ENCODE results near the gene AHRR.
A peak's percentile ranks its signal among the peaks of the same experiment; 100 is the strongest.
"Not testable (repeated sequence)": the region's sequence is repeated elsewhere in the genome, so short reads cannot be mapped to it uniquely, and the experiment has no call there.

The AHRR gene

DNA sequence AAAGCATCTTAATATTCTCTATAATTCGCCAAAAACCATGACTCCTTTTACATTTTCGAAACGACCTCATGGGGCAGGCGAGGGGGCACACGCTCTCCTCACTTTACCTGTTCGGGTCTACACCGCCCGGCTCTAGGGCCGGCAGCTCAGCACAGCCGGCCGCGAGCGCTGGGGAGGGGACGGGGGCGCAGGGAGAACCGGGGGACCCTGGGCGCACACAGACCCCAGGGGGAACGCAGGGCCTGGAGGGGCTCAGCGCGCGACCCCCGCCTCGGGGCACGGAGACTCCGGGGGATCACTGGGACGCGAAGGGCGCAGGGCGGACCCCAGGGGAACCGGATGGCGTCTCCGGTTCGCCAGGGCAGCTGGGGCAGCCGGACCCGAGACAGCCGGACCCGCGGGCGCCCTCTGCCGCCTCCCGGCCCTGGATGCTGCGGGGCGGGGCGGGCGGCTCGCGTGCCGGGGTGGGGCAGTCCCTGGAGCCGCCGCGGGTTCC lies at the start of gene AHRR:
Gene AHRR, plus strand, starts transcription at position 485 of the 496 bp plus-strand sequence. CDS start 22,189 bp downstream, outside the sequence.
- peak; percentile 88 for DNase-seq (ENCODE audit: extremely low spot score)
- CTCF ChIA-PET, result interaction anchor here (0.7 to 2.2 kb wide), 11 partner anchors 11 to 571 kb away, joined by 3 to 11 read pairs (median 3); partner anchors contain the start of gene BRD9

DNA sequence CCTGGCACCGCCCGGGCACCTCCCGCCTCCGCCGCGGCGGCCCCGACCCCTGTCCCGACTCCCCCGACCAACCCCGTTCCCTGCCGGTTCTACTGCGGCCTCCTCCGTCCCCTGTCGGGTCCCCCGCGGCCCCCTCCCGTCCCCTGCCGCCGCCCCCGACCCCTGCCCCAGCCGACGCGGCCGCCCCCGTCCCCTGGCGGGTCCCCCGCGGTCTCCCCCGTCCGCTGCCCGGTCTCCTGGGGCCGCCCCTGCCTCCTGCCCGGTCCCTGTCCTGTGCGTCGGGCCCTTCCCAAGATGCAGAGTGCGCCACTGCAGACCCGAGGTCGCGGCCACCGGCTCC lies 49.7 kb upstream of the AHRR start:
- CTCF ChIA-PET, result interaction anchor here (0.9 to 1.3 kb wide), 3 partner anchors 45 to 622 kb away, joined by 3 to 5 read pairs (median 4); no protein-coding TSS in a partner anchor

More for the DNA sequence above, at the start of gene AHRR:
- POLR2A ChIA-PET, result interaction anchor here (0.7 kb wide), 1 partner anchor 57 kb away, joined by 5 read pairs; no protein-coding TSS in a partner anchor
- TF ChIP-seq, protein P1, sequence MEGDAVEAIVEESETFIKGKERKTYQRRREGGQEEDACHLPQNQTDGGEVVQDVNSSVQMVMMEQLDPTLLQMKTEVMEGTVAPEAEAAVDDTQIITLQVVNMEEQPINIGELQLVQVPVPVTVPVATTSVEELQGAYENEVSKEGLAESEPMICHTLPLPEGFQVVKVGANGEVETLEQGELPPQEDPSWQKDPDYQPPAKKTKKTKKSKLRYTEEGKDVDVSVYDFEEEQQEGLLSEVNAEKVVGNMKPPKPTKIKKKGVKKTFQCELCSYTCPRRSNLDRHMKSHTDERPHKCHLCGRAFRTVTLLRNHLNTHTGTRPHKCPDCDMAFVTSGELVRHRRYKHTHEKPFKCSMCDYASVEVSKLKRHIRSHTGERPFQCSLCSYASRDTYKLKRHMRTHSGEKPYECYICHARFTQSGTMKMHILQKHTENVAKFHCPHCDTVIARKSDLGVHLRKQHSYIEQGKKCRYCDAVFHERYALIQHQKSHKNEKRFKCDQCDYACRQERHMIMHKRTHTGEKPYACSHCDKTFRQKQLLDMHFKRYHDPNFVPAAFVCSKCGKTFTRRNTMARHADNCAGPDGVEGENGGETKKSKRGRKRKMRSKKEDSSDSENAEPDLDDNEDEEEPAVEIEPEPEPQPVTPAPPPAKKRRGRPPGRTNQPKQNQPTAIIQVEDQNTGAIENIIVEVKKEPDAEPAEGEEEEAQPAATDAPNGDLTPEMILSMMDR (IDR thresholded peaks at IDR 0.05; ENCODE audit: control extremely low read depth, extremely low read depth, low read depth, missing control alignments), result peak; percentile 59

DNA sequence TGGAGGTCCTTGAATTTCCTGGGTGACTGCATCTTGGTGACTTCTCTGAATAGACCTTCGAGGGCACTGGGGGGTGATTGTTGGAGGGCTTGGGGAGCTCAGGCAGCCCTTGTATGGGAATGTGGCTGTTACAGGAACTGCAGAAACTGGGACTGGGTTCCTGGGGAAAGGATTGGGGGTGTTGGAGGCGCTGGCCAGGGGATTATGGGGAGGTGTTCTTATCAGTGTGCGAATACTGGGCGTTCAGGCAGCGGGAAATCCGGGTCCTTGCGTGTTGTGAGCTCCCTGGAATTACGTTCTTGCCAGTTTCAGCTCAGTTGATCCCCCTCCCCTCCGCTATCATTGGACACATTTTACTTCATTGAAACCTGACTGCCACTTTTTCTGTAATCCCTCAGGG lies 48.4 kb upstream of the AHRR start:
- DNase-seq (ENCODE audit: extremely low spot score); POLR2A ChIA-PET; CTCF ChIA-PET: not testable (repeated sequence)

More for the DNA sequence above, 49.7 kb upstream of the AHRR start:
- DNase-seq (ENCODE audit: extremely low spot score), result not testable (repeated sequence)
- POLR2A ChIA-PET, result interaction anchor here (0.9 to 1.5 kb wide), 4 partner anchors 11 to 45 kb away, joined by 3 to 15 read pairs (median 8); no protein-coding TSS in a partner anchor

DNA sequence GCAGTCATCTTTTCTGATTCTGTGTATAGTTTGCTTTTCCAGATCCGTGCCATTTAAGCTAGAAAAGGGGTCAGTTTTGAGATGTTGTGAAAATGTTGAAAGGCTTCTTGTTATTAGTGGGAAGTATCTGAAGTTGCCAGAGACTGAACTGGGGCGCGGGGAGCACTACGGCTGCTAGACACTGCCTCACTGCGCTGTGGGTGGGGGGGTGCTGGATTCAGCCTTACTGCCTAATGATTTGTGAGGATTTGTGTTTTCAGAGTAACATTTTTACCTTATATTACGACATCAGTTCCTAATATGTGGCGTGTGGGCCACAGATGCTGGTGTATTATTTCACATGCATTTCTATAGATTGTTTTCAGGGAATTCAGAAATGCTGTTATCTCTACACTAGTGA lies 48.0 kb upstream of the AHRR start:
- POLR2A ChIA-PET, result interaction anchor here (1.7 kb wide), 1 partner anchor 11 kb away, joined by 4 read pairs; no protein-coding TSS in a partner anchor
- DNase-seq (ENCODE audit: extremely low spot score); CTCF ChIA-PET: not testable (repeated sequence)

DNA sequence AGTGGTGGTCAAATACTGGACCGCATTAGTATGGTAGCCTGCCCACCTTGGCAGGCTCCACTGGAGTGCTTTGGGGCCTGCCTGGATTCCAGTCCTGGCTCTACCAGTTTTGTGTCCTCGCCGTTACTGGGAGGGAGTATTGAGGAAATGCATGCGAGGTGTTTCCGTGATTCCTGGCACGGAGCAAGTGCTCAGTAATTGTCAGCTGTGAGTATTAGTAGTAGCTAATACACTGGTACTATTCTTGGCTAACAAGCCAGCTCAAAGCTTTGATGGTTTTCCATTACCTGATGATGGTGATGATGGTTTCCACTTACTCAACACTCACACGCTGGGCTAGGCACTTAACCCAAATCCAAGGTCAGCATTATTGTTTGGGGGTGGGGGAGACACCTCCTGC lies 47.2 kb upstream of the AHRR start:
- ChIA-PET CTCF (interaction anchor here (1.9 to 2.0 kb wide), 2 partner anchors 10 to 13 kb away, joined by 10 to 11 read pairs; no protein-coding TSS in a partner anchor), POLR2A (interaction anchor here (1.7 kb wide), 1 partner anchor 10 kb away, joined by 4 read pairs; no protein-coding TSS in a partner anchor)
- DNase-seq (ENCODE audit: extremely low spot score), result not testable (repeated sequence)

DNA sequence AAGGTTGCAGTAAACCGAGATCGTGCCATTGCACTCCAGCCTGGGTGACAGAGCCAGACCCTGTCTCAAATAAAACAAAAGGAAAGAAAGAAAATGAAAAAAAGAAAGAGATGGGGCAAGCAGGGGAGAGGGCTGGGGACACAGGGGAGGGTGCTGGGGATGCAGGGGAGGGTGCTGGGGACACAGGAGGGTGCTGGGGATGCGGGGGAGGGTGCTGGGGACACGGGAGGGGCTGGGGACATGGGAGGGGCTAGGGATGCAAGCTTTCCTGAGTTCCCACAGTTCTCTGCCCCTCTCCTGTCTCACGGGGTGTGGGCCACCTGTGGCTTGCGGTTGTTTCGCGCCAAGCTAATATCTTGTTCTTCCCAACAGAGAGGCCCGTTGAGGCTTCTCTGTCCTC lies 42.9 kb upstream of the AHRR start:
- CTCF ChIA-PET, result interaction anchor here (0.7 to 1.8 kb wide), 2 partner anchors 9 to 38 kb away, joined by 3 to 5 read pairs; no protein-coding TSS in a partner anchor
- no peak for DNase-seq (ENCODE audit: extremely low spot score)
- POLR2A ChIA-PET, result no interaction called here
- TF ChIP-seq, protein P1 (IDR thresholded peaks at IDR 0.05; ENCODE audit: control extremely low read depth, extremely low read depth, low read depth, missing control alignments), result no peak

DNA sequence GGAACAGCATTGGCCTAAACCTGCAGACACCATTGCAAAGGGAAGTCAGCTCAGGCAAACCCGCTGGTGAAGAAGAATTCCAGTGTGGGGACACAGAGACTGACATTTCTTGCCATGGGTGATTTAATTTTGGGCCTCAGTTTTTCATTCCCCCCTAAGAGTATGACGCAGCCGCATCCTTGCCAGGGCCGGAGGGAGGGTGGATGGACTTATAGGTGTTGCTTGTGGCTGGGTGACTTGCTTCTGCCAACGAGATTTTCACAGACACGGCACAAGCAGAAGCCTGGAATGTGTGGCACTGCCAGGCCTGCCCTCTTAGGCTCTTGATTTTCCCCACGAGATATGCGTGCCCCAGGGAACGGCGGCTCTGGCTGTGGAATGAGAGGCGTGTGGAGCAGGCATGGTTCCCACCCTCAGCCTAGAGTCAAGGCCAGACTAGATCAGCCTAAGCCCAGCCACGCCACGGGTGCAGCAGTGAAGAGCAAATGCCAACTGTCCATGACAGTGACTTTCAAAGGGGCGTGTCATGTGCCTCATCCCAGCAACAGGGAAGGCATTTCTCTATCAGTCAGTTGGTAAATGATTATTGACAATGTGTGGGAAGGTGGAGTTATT lies 42.4 kb upstream of the AHRR start:
- DNase-seq (ENCODE audit: extremely low spot score); POLR2A ChIA-PET: not testable (repeated sequence)
- CTCF ChIA-PET, result interaction anchor here (0.7 kb wide), 1 partner anchor 8 kb away, joined by 3 read pairs; no protein-coding TSS in a partner anchor

DNA sequence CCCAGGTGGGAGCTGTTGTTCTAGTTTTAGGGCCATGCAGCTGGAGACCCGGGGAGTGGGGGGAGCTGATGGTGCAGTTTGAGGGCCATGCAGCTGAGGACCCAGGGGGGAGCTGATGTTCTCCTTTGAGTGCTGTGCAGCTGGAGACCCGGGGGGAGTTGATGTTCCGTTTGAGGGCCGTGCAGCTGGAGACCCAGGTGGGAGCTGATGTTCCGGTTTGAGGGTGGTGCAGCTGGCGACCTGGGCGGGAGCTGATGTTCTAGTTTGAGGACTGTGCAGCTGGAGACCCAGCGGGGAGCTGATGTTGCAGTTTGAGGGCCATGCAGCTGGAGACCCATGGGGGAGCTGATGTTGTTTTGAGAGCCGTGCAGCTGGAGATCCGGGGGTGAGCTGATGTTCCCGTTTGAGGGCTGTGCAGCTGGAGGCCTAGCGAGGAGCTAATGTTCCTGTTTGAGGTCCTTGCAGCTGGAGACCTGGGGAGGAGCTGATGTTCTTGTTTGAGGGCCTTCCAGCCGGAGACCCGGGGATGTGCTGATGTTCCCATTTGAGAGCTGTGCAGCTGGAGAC lies 35.4 kb upstream of the AHRR start:
- ChIA-PET POLR2A (interaction anchor here (1.4 to 3.3 kb wide), 2 partner anchors 15 kb away, joined by 12 to 15 read pairs; partner anchors contain the start of gene PDCD6), CTCF (interaction anchor here (1.3 to 2.1 kb wide), 4 partner anchors 11 to 160 kb away, joined by 3 to 17 read pairs (median 6); no protein-coding TSS in a partner anchor)
- DNase-seq (ENCODE audit: extremely low spot score), result no peak
- TF ChIP-seq, protein P1 (IDR thresholded peaks at IDR 0.05; ENCODE audit: control extremely low read depth, extremely low read depth, low read depth, missing control alignments), result no peak

DNA sequence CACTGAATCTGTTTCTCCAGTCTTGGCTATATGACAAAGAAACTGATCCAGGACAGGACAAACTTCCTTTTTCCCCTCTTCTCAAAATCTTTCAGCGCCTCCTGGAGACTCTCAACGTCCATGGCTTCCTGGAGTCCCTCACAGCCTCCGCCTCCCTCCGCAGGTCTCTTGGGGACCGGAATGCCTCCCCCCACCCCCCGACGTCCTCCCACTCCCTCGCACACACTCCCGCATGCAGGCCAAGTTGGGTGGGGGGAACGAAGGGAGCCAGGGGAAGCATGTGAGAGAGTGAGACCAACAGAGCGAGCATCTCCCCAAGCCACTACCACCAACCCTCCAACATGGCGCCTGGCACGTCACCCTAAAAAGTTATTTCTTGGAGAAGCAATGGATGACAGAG lies 31.3 kb upstream of the AHRR start:
- POLR2A ChIA-PET; CTCF ChIA-PET; DNase-seq (ENCODE audit: extremely low spot score): not testable (repeated sequence)

DNA sequence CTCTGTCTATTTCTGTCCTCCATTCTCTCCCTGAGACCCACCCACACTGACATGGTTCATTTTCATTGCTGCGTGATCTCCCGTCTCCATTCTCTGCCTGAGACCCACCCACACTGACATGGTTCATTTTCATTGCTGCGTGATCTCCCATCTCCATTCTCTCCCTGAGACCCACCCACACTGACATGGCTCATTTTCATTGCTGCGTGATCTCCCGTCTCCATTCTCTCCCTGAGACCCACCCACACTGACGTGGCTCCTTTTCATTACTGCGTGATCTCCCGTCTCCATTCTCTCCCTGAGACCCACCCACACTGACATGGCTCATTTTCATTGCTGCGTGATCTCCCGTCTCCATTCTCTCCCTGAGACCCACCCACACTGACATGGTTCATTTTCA lies 30.2 kb upstream of the AHRR start:
- CTCF ChIA-PET; POLR2A ChIA-PET; DNase-seq (ENCODE audit: extremely low spot score): not testable (repeated sequence)

DNA sequence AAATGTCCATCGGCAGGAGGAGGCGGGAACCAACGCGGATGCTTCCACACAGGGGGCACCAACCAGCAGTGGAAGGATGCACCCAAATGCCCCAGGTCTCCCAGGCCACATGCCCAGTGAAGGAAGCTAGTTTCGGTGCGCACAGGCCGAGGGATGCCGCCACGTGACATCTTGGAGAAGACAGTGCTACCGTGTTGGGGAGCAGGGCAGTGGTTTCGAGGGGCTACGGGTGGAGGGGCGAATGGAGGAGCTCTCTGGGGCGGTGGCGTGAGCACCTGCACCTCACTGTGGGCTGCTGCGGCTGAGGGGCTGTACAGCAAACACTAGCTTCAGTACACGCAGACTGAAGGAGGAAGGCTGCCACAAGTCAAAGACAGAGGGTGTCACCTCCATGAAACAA lies 26.7 kb upstream of the AHRR start:
- DNase-seq (ENCODE audit: extremely low spot score); CTCF ChIA-PET; POLR2A ChIA-PET: not testable (repeated sequence)

DNA sequence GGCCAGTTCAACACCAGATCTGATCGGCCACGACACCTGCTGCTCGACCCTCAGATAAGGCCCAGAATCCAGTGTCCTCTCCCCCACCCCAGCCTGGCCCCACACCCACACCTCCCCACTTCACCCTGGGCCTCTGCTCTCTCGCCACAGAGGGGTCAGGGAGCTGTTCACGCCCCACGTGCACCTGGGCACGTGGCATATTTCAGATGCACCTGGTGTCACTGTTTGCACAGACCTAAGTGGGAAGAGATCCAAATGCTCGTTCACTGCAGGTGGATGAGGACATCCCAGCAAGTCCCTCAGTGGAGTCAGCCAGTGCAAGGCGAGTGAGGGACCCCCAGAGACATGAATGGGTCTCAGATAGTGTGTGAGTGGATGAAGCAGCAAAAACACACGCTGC lies 25.3 kb upstream of the AHRR start:
- CTCF ChIA-PET, result not testable (repeated sequence)

DNA sequence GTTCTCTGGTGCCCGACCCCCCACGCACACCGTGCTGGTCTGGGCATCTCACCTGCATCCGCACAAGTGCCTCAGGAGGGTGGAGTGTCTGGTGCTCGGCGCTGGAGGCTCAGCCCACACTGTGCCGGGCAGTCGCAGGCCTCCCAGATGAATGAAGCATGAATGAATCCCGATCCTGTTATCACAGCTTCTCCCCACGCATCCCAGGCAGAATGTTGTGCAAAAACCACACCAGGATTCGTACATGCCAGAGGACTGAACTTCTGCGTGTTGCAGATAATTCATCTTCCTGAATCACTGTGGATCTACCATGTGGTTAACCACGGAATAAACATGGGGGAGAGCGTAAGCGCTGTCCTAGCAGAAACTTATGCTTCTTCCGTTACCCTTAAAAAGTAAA lies 24.6 kb upstream of the AHRR start:
- POLR2A ChIA-PET; DNase-seq (ENCODE audit: extremely low spot score); CTCF ChIA-PET: not testable (repeated sequence)

More for the DNA sequence above, 25.3 kb upstream of the AHRR start:
- DNase-seq (ENCODE audit: extremely low spot score); POLR2A ChIA-PET: not testable (repeated sequence)

DNA sequence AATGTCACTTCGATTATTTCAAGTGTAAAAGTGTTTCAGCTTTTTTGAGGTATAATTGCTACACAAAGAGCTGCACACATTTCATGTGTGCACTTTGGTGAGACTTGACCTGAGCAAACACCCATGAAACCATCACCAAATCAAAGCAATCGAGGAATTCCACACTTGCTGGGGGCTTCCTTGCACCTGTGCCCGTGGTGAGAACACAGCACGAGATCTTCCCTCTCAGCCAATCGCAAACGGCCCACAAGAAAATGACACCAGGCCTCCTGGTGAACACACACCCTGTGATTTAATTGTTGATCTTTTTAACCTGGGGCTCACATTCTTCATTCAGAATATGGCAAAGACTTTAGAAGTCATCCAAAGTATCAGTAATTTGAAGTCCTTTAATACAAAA lies 24.1 kb upstream of the AHRR start:
- POLR2A ChIA-PET; CTCF ChIA-PET; DNase-seq (ENCODE audit: extremely low spot score): not testable (repeated sequence)

Measured in GM10248 (cell line).